GM20000 (cell line): Measurements from ENCODE around the gene ITGA4.
A peak's percentile ranks its signal among the peaks of the same experiment; 100 is the strongest.

Source experiments
- DNase-seq: peaks from one replicate; pipeline ENCODE4 v3.0.0; 2012; ENCODE audit warnings: low spot score
- CTCF ChIP-seq: IDR thresholded peaks from 2 replicates; pipeline ENCODE4 v1.5.1; 2012; ENCODE audit warnings: mild to moderate bottlenecking, control low read depth; ENCODE audit errors: extremely low read depth, missing control alignments

ITGA4 gene

GRCh38 chr2:181466661-181467576 is 9.7 kb downstream of the ITGA4 start:
- no peak for DNase-seq
- peak; percentile 69 for TF ChIP-seq CTCF

- DNase-seq: no peak
- TF ChIP-seq CTCF: no peak
Observed at GRCh38 chr2:181467966-181468707, 11.0 kb downstream of the ITGA4 start.

- no peak for DNase-seq
- no peak for TF ChIP-seq CTCF
Observed at GRCh38 chr2:181468811-181469210, 11.6 kb downstream of the ITGA4 start.

GRCh38 chr2:181471226-181471625 is 14.0 kb downstream of the ITGA4 start:
- no peak for DNase-seq
- no peak for TF ChIP-seq CTCF

- no peak for TF ChIP-seq CTCF
- DNase-seq: no peak
Observed at GRCh38 chr2:181471783-181472182, 14.6 kb downstream of the ITGA4 start.

GRCh38 chr2:181472990-181473389 is 15.8 kb downstream of the ITGA4 start:
- TF ChIP-seq CTCF: no peak
- DNase-seq: no peak
